Thyroid gland (tissue), 4 donors: ENCODE data around the gene VPS37C.

Experiments
- CTCF ChIP-seq, 6 experiments: fragments of 200-600 bp in 3 of 6; fragments of 450-650 bp in 3 of 6; sonication (generic) in 3 of 6; IDR thresholded peaks; one replicate each; pipeline ENCODE4 v1.5.1; 2016 to 2019; ENCODE audit warnings: antibody characterized with exemption in 6 of 6, mild to moderate bottlenecking in 2 of 6, inconsistent platforms in 1 of 6, moderate library complexity in 1 of 6
- POLR2A ChIP-seq, 2 donors: fragments of 450-650 bp; IDR thresholded peaks; one replicate each; pipeline ENCODE4 v1.6.1; 2017; ENCODE audit warnings: antibody characterized with exemption in 2 of 2, mild to moderate bottlenecking in 2 of 2, moderate library complexity in 1 of 2

- TF ChIP-seq CTCF (IDR thresholded peaks at IDR 0.05) (no peak), POLR2A (IDR thresholded peaks at IDR 0.05) (no peak)
These were observed 80.1 kb downstream of the VPS37C start for GRCh38 chr11:61080986-61081590.
